ENCODE results near the gene GRIK4. TPM values are rescaled to one million over a fixed set of nuclear protein-coding genes. Genes with fewer than 3 reads are reported as not detected.

GRIK4 gene
- total RNA-seq, 3 donors from 2014 or later: 0.36 to 0.51 TPM; not detected in 1

- Histone ChIP-seq H3K4me1 (ENCODE audit: low read depth) (no peaks in the 10 kb centered on the region), H3K9me3 (no peaks in the 10 kb centered on the region), H3K4me3 (no peak overlapping the region), H3K36me3 (ENCODE audit: low read depth) (no peaks in the 10 kb centered on the region)
- ATAC-seq (no peak), DNase-seq (no peak)
- no peak for TF ChIP-seq CTCF (IDR thresholded peaks at IDR 0.05)
- intact Hi-C loops (cut with DNase I, micrococcal nuclease): no loop called here
These were observed 227.0 kb downstream of the GRIK4 start for GRCh38 chr11:120738516-120739046.

DNA sequence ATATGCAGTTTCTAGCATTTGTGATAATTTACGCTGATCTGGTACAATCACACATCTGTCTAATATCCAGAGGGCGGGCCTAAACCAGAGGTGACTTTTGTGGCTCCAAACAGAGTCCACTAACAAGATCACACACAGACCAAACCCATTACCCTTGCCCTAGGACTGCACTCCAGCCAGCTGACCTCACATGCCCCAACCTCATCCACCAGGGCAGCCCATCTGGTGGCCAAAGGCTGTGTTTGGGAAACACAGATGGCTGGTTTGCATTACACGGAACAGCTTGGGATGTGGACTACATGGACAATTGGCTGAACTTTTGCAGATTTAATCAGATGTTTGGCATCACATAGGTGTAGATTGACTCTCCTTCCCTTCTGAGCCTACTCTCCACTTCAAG, 228.2 kb downstream of the GRIK4 start:
- Histone ChIP-seq H3K4me3 (no peak overlapping the region), H3K4me1 (ENCODE audit: low read depth) (no peaks in the 10 kb centered on the region), H3K9me3 (no peaks in the 10 kb centered on the region), H3K36me3 (ENCODE audit: low read depth) (no peaks in the 10 kb centered on the region)
- intact Hi-C loops (cut with DNase I, micrococcal nuclease): no loop called here
- no peak for DNase-seq
- no peak for TF ChIP-seq CTCF (IDR thresholded peaks at IDR 0.05)
- no peak for ATAC-seq

GRCh38 chr11:120740380-120740779, 228.8 kb downstream of the GRIK4 start:
- H3K9me3 ChIP-seq: no peaks in the 10 kb centered on the region
- ATAC-seq: no peak

GRCh38 chr11:120744016-120744994, 232.8 kb downstream of the GRIK4 start:
- no peak for TF ChIP-seq CTCF (IDR thresholded peaks at IDR 0.05)
- ATAC-seq: no peak
- H3K36me3 ChIP-seq (ENCODE audit: low read depth): no peaks in the 10 kb centered on the region
- H3K4me3 ChIP-seq: no peak overlapping the region
- H3K9me3 ChIP-seq: no peaks in the 10 kb centered on the region
- intact Hi-C loops (cut with DNase I, micrococcal nuclease): no loop called here
- DNase-seq: no peak
- no peaks in the 10 kb centered on the region for H3K4me1 ChIP-seq (ENCODE audit: low read depth)

More at GRCh38 chr11:120740380-120740779, 228.8 kb downstream of the GRIK4 start:
- H3K4me1 ChIP-seq (ENCODE audit: low read depth): no peaks in the 10 kb centered on the region
- H3K4me3 ChIP-seq: no peak overlapping the region
- DNase-seq: no peak
- intact Hi-C loops (cut with DNase I, micrococcal nuclease): no loop called here
- no peaks in the 10 kb centered on the region for H3K36me3 ChIP-seq (ENCODE audit: low read depth)
- TF ChIP-seq CTCF (IDR thresholded peaks at IDR 0.05): no peak

- H3K9me3 ChIP-seq: no peaks in the 10 kb centered on the region
- H3K36me3 ChIP-seq (ENCODE audit: low read depth): no peaks in the 10 kb centered on the region
- no peak for TF ChIP-seq CTCF (IDR thresholded peaks at IDR 0.05)
- H3K4me3 ChIP-seq: no peak overlapping the region
- ATAC-seq: no peak
- intact Hi-C loops (cut with DNase I, micrococcal nuclease): no loop called here
- DNase-seq: no peak
- no peaks in the 10 kb centered on the region for H3K4me1 ChIP-seq (ENCODE audit: low read depth)
These were observed 234.8 kb downstream of the GRIK4 start for GRCh38 chr11:120746376-120746775.

Data from mucosa of descending colon (tissue), 3 donors.